NB4 (cell line): ENCODE data around the gene DAPP1.

Experiments used
- DNase-seq: peaks from one replicate; pipeline ENCODE4 v3.0.0; 2010; ENCODE audit warnings: low read depth
- H3K4me3 ChIP-seq: one replicate; pipeline ENCODE4 v1.5.1; 2011; ENCODE audit warnings: mild to moderate bottlenecking, low read depth, low read length, moderate library complexity
- MYC ChIP-seq: IDR thresholded peaks from 2 replicates; pipeline ENCODE4 v1.6.1; 2011; ENCODE audit warnings: low read depth, low read length
- POLR2A ChIP-seq: IDR thresholded peaks from 2 replicates; pipeline ENCODE4 v1.6.1; 2011; ENCODE audit warnings: mild to moderate bottlenecking; ENCODE audit not compliant: insufficient read length; ENCODE audit errors: extremely low read depth
- TF ChIP-seq, protein P1 (sequence below): IDR thresholded peaks from one replicate; pipeline ENCODE4 v1.5.1; 2012; ENCODE audit warnings: low read depth, low read length
- TF ChIP-seq, protein P2 (sequence below): IDR thresholded peaks from 2 replicates; pipeline ENCODE4 v1.6.1; 2011; ENCODE audit warnings: low read depth, low read length

Gene DAPP1

DNA sequence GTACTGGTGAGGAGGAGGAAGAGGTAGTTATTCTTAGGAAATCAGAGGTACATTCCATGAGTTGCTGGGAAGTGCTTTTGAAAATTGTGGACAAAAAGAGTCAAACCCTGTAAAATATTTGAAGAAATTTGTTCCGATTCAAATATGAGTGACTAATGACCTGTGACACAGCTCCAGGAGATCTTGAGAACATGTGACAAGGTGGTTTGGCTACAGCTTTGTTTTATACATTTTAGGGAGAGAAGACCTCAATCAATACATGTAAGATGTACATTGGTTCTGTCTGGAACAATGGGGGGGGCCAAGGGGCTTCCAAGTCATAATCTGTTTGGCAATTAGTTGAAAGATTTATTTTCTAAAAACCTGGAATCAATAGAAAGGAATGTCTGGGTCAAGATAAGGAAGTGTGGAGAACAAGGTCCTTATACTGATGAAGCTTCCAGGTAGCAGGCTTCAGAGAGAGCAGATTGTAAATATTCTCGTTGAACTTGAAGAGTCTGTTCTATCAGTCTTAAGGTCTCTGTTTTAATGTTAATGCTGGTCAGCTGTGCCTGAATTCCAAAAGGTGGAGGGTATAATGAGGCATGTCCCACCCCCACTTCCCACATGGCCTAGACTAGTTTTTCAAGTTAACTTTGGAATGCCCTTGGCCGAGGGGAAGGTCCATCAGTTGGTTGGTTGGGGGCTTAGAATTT, 15.5 kb upstream of the DAPP1 start:
- TF ChIP-seq MYC (no peak), POLR2A (no peak)
- TF ChIP-seq, protein P1, sequence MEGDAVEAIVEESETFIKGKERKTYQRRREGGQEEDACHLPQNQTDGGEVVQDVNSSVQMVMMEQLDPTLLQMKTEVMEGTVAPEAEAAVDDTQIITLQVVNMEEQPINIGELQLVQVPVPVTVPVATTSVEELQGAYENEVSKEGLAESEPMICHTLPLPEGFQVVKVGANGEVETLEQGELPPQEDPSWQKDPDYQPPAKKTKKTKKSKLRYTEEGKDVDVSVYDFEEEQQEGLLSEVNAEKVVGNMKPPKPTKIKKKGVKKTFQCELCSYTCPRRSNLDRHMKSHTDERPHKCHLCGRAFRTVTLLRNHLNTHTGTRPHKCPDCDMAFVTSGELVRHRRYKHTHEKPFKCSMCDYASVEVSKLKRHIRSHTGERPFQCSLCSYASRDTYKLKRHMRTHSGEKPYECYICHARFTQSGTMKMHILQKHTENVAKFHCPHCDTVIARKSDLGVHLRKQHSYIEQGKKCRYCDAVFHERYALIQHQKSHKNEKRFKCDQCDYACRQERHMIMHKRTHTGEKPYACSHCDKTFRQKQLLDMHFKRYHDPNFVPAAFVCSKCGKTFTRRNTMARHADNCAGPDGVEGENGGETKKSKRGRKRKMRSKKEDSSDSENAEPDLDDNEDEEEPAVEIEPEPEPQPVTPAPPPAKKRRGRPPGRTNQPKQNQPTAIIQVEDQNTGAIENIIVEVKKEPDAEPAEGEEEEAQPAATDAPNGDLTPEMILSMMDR: no peak
- TF ChIP-seq, protein P2, sequence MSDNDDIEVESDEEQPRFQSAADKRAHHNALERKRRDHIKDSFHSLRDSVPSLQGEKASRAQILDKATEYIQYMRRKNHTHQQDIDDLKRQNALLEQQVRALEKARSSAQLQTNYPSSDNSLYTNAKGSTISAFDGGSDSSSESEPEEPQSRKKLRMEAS: no peak
- H3K4me3 ChIP-seq: no peak overlapping the region
- DNase-seq: no peak

DNA sequence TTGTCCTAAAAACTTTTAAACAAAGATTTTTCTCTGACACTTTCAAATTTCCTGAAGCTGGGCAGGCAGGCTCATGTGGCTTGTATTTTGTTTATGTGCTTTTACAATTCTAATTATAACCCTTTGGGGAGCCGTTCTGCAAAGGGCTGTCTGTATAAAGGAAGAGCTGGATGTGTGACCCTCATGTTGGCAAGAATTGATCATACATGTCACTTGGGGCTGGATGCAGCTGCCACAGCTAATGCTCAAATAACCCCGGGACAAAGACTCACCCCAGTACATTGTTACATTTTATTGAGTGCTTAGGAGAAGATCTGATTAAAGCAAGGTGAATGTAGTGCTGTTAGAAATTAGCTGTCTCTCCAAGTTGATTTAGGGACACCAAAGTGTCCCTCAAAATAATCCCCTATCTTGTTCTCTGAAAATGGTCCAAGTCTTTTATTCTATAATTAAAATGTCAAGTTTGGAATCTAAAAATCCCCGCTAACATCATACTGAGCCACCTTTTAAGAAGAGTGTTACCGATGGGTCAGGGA, 13.0 kb upstream of the DAPP1 start:
- H3K4me3 ChIP-seq: no peak overlapping the region
- DNase-seq: no peak
- TF ChIP-seq, protein P1: no peak
- TF ChIP-seq, protein P2: no peak
- TF ChIP-seq MYC: no peak
- no peak for TF ChIP-seq POLR2A

DNA sequence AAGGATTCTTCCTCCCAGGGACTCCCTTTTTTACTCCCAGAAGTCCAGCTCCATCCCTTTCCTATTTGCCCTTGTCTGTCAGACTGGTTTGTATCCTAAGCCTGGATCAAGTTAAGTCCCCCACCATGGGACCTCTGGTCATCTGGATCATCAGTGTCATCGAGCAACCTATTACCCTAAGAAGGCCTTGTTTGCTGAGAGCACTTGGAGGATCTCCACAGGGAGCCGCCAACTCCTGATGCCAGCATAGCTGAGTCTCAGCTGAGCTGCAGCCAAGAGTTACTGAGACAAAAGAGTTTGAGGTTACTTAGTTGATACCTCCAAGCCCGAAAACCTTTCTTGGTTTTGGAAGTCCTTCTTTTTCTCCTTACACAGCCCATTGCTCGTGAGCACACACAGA, 10.1 kb upstream of the DAPP1 start:
- TF ChIP-seq, protein P1: no peak
- TF ChIP-seq POLR2A: no peak
- TF ChIP-seq MYC: no peak
- TF ChIP-seq, protein P2: no peak
- no peak overlapping the region for H3K4me3 ChIP-seq
- DNase-seq: no peak

DNA sequence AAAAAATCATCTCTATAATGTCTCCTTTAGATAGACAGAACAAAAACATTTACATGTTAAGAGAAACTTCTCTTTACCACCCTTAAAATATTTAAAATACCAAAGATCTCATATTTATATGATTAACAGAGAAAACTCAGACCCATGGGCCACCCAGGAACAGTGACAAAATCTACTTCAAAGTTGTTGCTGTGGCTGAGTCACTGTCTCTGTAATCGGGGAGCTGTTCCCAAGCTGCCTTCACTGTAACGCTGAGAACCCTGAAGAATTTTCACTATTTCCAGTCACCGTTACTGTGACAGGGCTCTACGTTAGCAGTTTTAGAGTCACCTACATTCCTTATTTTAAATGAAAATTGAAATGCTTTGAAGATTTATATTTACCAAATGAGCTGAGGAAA, 9.0 kb upstream of the DAPP1 start:
- no peak overlapping the region for H3K4me3 ChIP-seq
- no peak for DNase-seq
- TF ChIP-seq POLR2A (no peak), MYC (no peak)
- TF ChIP-seq, protein P1: no peak
- TF ChIP-seq, protein P2: no peak

DNA sequence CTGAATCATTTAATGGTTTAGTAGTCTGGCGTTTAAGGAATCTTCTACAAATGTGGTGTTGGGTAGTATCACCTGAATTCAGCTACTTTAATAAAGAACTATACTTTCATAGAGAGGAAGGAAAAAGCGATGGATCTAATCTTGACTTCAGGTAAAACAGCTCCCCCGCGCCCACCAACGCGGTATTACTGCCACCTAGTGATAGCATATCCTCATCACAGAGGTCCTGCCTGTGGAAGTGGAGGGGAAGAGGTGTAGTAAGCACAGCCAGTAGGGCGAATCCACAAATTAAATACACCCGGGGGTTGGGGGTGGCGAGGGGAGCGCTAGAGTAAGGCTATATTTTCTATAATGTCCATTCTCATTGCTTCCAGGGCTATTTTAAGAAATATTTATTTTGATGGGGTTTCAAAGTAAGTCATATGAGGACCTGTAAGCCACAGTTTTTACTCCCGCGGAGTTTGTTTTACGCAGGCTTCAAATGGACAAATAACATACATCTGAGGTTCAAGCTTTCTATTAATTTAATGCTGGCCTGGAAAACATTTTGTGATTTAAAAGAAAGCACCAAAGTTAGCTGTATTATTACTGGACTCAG, 8.3 kb upstream of the DAPP1 start:
- TF ChIP-seq, protein P1: peak; percentile 70
- TF ChIP-seq MYC: no peak
- peak; percentile 72 for DNase-seq
- H3K4me3 ChIP-seq: no peak overlapping the region
